IMR-90 (cell line): ENCODE results near the gene ALDH1A1. TPM values are rescaled to one million over a fixed set of nuclear protein-coding genes. Genes with fewer than 3 reads are reported as not detected.

Experiments used
- ATAC-seq: fragments of 200-7000 bp; cut with Tn5 transposase; 2 replicates; pipeline ENCODE4 v1.9.1; 2020; ENCODE audit warnings: low read depth, mild to moderate bottlenecking, moderate library complexity
- BruUV-seq: library from RNA; stranded (reverse); fragments of 400-500 nt; replicated peaks from 2 replicates; lab custom pipeline; 2021; lab: Mats Ljungman, UMichigan
- CTCF ChIA-PET: fragments of 300-600 bp; formaldehyde crosslinking; extraction: SDS; loops from one replicate; lab custom pipeline; 2021; ENCODE audit warnings: antibody characterized with exemption; lab: Yijun Ruan, JAX
- POLR2A ChIA-PET: fragments of 300-600 bp; sonication (Branson Sonifier 250); formaldehyde crosslinking; loops from one replicate; lab custom pipeline; 2022; ENCODE audit warnings: antibody characterized with exemption; ENCODE audit not compliant: unreplicated experiment; lab: Charles Lee
- DNase-seq: peaks from one replicate; pipeline ENCODE4 v3.0.0; 2013
- H2AFZ ChIP-seq: replicated peaks from 2 replicates; pipeline ENCODE3; 2013; ENCODE audit warnings: low read length, mild to moderate bottlenecking; ENCODE audit not compliant: poor library complexity
- H2AK5ac ChIP-seq: 2 replicates; pipeline ENCODE4 v1.6.1; 2013; ENCODE audit warnings: low read depth, low read length, inconsistent platforms
- H2AK9ac ChIP-seq: replicated peaks from 2 replicates; pipeline ENCODE3; 2013; ENCODE audit warnings: mild to moderate bottlenecking, low read depth, low read length, moderate library complexity; ENCODE audit not compliant: poor library complexity
- H2BK120ac ChIP-seq: 2 replicates; pipeline ENCODE4 v1.6.1; 2013; ENCODE audit warnings: low read depth, low read length, inconsistent platforms
- H2BK15ac ChIP-seq: 3 replicates; pipeline ENCODE4 v1.6.1; 2013; ENCODE audit warnings: low read depth, low read length, inconsistent platforms
- H2BK20ac ChIP-seq: 2 replicates; pipeline ENCODE4 v1.6.1; 2013; ENCODE audit warnings: low read depth, mild to moderate bottlenecking, inconsistent platforms, low read length, moderate library complexity
- H2BK5ac ChIP-seq: 2 replicates; pipeline ENCODE4 v1.6.1; 2013; ENCODE audit warnings: mild to moderate bottlenecking, low read depth, low read length, inconsistent platforms; ENCODE audit not compliant: poor library complexity, severe bottlenecking
- H3K14ac ChIP-seq: replicated peaks from 2 replicates; pipeline ENCODE4 v1.6.1; 2013; ENCODE audit warnings: low read depth, low read length, inconsistent platforms
- H3K18ac ChIP-seq: 2 replicates; pipeline ENCODE4 v1.6.1; 2013; ENCODE audit warnings: low read depth, low read length, control low read depth
- H3K23ac ChIP-seq: 2 replicates; pipeline ENCODE4 v1.6.1; 2013; ENCODE audit warnings: low read depth, low read length, inconsistent platforms
- H3K27ac ChIP-seq: 2 replicates; pipeline ENCODE4 v1.5.1; 2013; ENCODE audit warnings: mild to moderate bottlenecking, control low read depth, low read length; ENCODE audit not compliant: insufficient read depth
- H3K27me3 ChIP-seq: 2 replicates; pipeline ENCODE4 v1.6.1; 2013; ENCODE audit warnings: low read length; ENCODE audit not compliant: control insufficient read depth, insufficient read depth
- H3K36me3 ChIP-seq: 2 replicates; pipeline ENCODE4 v1.6.1; 2013; ENCODE audit warnings: low read length, mixed read lengths; ENCODE audit not compliant: control insufficient read depth, insufficient read depth
- H3K4ac ChIP-seq: 2 replicates; pipeline ENCODE4 v1.6.1; 2013; ENCODE audit warnings: low read depth, low read length, inconsistent platforms
- H3K4me1 ChIP-seq: 2 replicates; pipeline ENCODE4 v1.6.1; 2013; ENCODE audit warnings: low read length, mixed read lengths; ENCODE audit not compliant: control insufficient read depth, insufficient read depth
- H3K4me2 ChIP-seq: 2 replicates; pipeline ENCODE4 v1.6.1; 2013; ENCODE audit warnings: low read depth, mild to moderate bottlenecking, control low read depth, low read length, moderate library complexity
- H3K4me3 ChIP-seq: 2 replicates; pipeline ENCODE4 v1.5.1; 2013; ENCODE audit warnings: low read depth, mild to moderate bottlenecking, control low read depth, low read length, moderate library complexity; ENCODE audit not compliant: insufficient read depth
- H3K56ac ChIP-seq: 2 replicates; pipeline ENCODE4 v1.6.1; 2013; ENCODE audit warnings: low read length, inconsistent platforms; ENCODE audit not compliant: insufficient read depth; ENCODE audit errors: extremely low read depth
- H3K79me1 ChIP-seq, 2 experiments: 2 replicates each; pipeline ENCODE4 v1.6.1; 2013; ENCODE audit warnings: low read length in 2 of 2, inconsistent platforms in 1 of 2, low read depth in 1 of 2
- H3K9ac ChIP-seq: 2 replicates; pipeline ENCODE4 v1.6.1; 2013; ENCODE audit warnings: low read depth, low read length, control low read depth
- H3K9me1 ChIP-seq: 2 replicates; pipeline ENCODE4 v1.6.1; 2013; ENCODE audit warnings: low read length, inconsistent platforms; ENCODE audit not compliant: insufficient read depth
- H3K9me3 ChIP-seq: 2 replicates; pipeline ENCODE4 v1.6.1; 2013; ENCODE audit warnings: low read length; ENCODE audit not compliant: control insufficient read depth, insufficient read depth
- H4K20me1 ChIP-seq: 2 replicates; pipeline ENCODE4 v1.6.1; 2013; ENCODE audit warnings: low read length, inconsistent platforms; ENCODE audit not compliant: insufficient read depth
- H4K5ac ChIP-seq: 2 replicates; pipeline ENCODE4 v1.6.1; 2013; ENCODE audit warnings: mild to moderate bottlenecking, low read depth, low read length, control low read depth
- H4K8ac ChIP-seq, 2 experiments: 2 replicates each; pipeline ENCODE4 v1.6.1; 2013; ENCODE audit warnings: low read depth in 2 of 2, low read length in 2 of 2, control low read depth in 1 of 2, inconsistent platforms in 1 of 2
- H4K91ac ChIP-seq: 2 replicates; pipeline ENCODE4 v1.6.1; 2013; ENCODE audit warnings: low read depth, low read length, inconsistent platforms; ENCODE audit not compliant: insufficient read depth
- BHLHE40 ChIP-seq: fragments of 150-350 bp; IDR thresholded peaks from 2 replicates; pipeline ENCODE4 v1.6.1; 2016; ENCODE audit warnings: mild to moderate bottlenecking, low read depth, low read length
- CEBPB ChIP-seq: IDR thresholded peaks from 2 replicates; pipeline ENCODE4 v1.6.1; 2012; ENCODE audit warnings: low read depth, low read length, improper control_type of control experiment
- CHD1 ChIP-seq: IDR thresholded peaks from 2 replicates; pipeline ENCODE4 v1.6.1; 2012; ENCODE audit warnings: low read depth, low read length, improper control_type of control experiment
- CTCF ChIP-seq: conservative IDR thresholded peaks from 2 replicates; pipeline ENCODE4 v1.5.1; 2012; ENCODE audit warnings: mild to moderate bottlenecking, low read depth, low read length, improper control_type of control experiment
- ELK1 ChIP-seq: fragments of 150-350 bp; IDR thresholded peaks from 2 replicates; pipeline ENCODE4 v1.6.1; 2016; ENCODE audit warnings: low read depth, mild to moderate bottlenecking, low read length, moderate library complexity, borderline replicate concordance
- FOS ChIP-seq: fragments of 150-350 bp; IDR thresholded peaks from 2 replicates; pipeline ENCODE4 v1.6.1; 2016; ENCODE audit warnings: low read depth, low read length
- MAFK ChIP-seq: IDR thresholded peaks from 2 replicates; pipeline ENCODE4 v1.6.1; 2012; ENCODE audit warnings: low read depth, low read length, improper control_type of control experiment
- MAZ ChIP-seq: IDR thresholded peaks from 2 replicates; pipeline ENCODE4 v1.6.1; 2012; ENCODE audit warnings: low read depth, mild to moderate bottlenecking, low read length, improper control_type of control experiment, moderate library complexity, borderline replicate concordance
- MXI1 ChIP-seq: IDR thresholded peaks from 2 replicates; pipeline ENCODE4 v1.6.1; 2012; ENCODE audit warnings: low read depth, mild to moderate bottlenecking, low read length, moderate library complexity, borderline replicate concordance
- NFE2L2 ChIP-seq: fragments of 150-350 bp; IDR thresholded peaks from 2 replicates; pipeline ENCODE4 v1.6.1; 2016; ENCODE audit warnings: low read depth, mild to moderate bottlenecking, low read length
- POLR2A ChIP-seq: IDR thresholded peaks from 2 replicates; pipeline ENCODE4 v1.6.1; 2012; ENCODE audit warnings: mild to moderate bottlenecking, low read depth, low read length
- RAD21 ChIP-seq: IDR thresholded peaks from 2 replicates; pipeline ENCODE4 v1.6.1; 2012; ENCODE audit warnings: low read length, improper control_type of control experiment
- RCOR1 ChIP-seq: IDR thresholded peaks from 2 replicates; pipeline ENCODE4 v1.6.1; 2012; ENCODE audit warnings: mild to moderate bottlenecking, low read length, improper control_type of control experiment; ENCODE audit not compliant: insufficient replicate concordance
- RFX5 ChIP-seq: IDR thresholded peaks from 2 replicates; pipeline ENCODE4 v1.8.0; 2012; ENCODE audit warnings: low read depth, mild to moderate bottlenecking, low read length, moderate library complexity
- SMC3 ChIP-seq: fragments of 150-350 bp; IDR thresholded peaks from 2 replicates; pipeline ENCODE4 v1.6.1; 2016; ENCODE audit warnings: low read depth, mild to moderate bottlenecking, antibody characterized with exemption, low read length, moderate library complexity
- USF2 ChIP-seq: fragments of 150-350 bp; IDR thresholded peaks from 2 replicates; pipeline ENCODE4 v1.6.1; 2017; ENCODE audit warnings: mild to moderate bottlenecking, antibody characterized with exemption, low read length, low read depth
- WGBS, 2 experiments: methylation state at CpG; one replicate each; pipeline versions ENCODE4 v1.1.5 to v1.1.7; 2013; ENCODE audit warnings: missing lambda C conversion rate in 2 of 2; ENCODE audit not compliant: insufficient read length in 1 of 2; ENCODE audit errors: extremely low coverage in 2 of 2; 5-methylcytosine and 5-hydroxymethylcytosine counted together
- dilution Hi-C: fragments of 300-500 bp; cut with HindIII; formaldehyde crosslinking; loops from one replicate; pipeline ENCODE4 v1.14.3; 2018; ENCODE audit warnings: low sequenced_read_pairs; ENCODE audit not compliant: unreplicated experiment
- in situ Hi-C: fragments of 300-500 bp; cut with MboI; formaldehyde crosslinking; loops from 3 replicates; pipeline ENCODE4 v1.14.3; 2019; ENCODE audit warnings: low sequenced_read_pairs, inconsistent platforms, mixed read lengths
- intact Hi-C: fragments of 100-400 bp; cut with micrococcal nuclease; formaldehyde crosslinking; loops from 2 replicates; pipeline ENCODE4 v1.10.0; 2022
- polyA plus RNA-seq, 3 experiments: library from polyadenylated mRNA; depleted of rRNA; stranded (reverse); fragments of >200 nt; gene quantifications; 2 replicates each; pipeline ENCODE4 v1.2.3, GENCODE V29; 2012; ENCODE audit warnings: low replicate concordance in 1 of 3
- total RNA-seq: library from RNA; depleted of rRNA; stranded (reverse); fragments of >200 nt; gene quantifications from 2 replicates; pipeline ENCODE4 v1.2.3, GENCODE V29; 2012

ALDH1A1 gene
- total and polyA plus RNA-seq, 2 of the 4 experiments (the other 2 are of a cell fraction): not detected

- POLR2A ChIA-PET: no interaction called here
- H2BK5ac ChIP-seq: no peak overlapping the region
- H3K4me3 ChIP-seq: no peak overlapping the region
- no peak overlapping the region for H2BK120ac ChIP-seq
- in situ Hi-C loops (no loop called here), intact Hi-C loops (no loop called here), dilution Hi-C loops (no loop called here)
- H2BK20ac ChIP-seq: no peak overlapping the region
- H3K27ac ChIP-seq: no peak overlapping the region
- H2BK15ac ChIP-seq: no peak overlapping the region
- no peak overlapping the region for H3K23ac ChIP-seq
- H3K9ac ChIP-seq: no peak overlapping the region
- no peaks in the 10 kb centered on the region for H3K9me1 ChIP-seq
- no peak overlapping the region for H4K8ac ChIP-seq
- no peaks in the 10 kb centered on the region for H3K27me3 ChIP-seq
- CTCF ChIA-PET: interaction anchor here (0.9 kb wide), 1 partner anchor 22 kb away, joined by 3 read pairs; no protein-coding TSS in a partner anchor
- H4K5ac ChIP-seq: no peak overlapping the region
- no peak for TF ChIP-seq CTCF
- no peak for TF ChIP-seq SMC3
- TF ChIP-seq CEBPB: no peak
- no peak for TF ChIP-seq POLR2A
- TF ChIP-seq FOS: no peak
- no peak for TF ChIP-seq RCOR1
- no peak for TF ChIP-seq CHD1
- no peak for TF ChIP-seq RAD21
- TF ChIP-seq MAZ: no peak
- no peak for TF ChIP-seq USF2
- TF ChIP-seq BHLHE40: no peak
- no peak for TF ChIP-seq RFX5
- TF ChIP-seq ELK1: no peak
- TF ChIP-seq MAFK: no peak
- no peak for TF ChIP-seq MXI1
- TF ChIP-seq NFE2L2: no peak
- no peaks in the 10 kb centered on the region for H3K36me3 ChIP-seq
- no peaks in the 10 kb centered on the region for H3K79me1 ChIP-seq
- no peak overlapping the region for H4K91ac ChIP-seq
- no peak overlapping the region for H3K14ac ChIP-seq
- BruUV-seq: no TSS peak
- no peak overlapping the region for H3K4me2 ChIP-seq
- DNase-seq (no peak), ATAC-seq (no peak)
- no peak overlapping the region for H3K18ac ChIP-seq
- no peak overlapping the region for H3K4ac ChIP-seq
- no peak overlapping the region for H2AK5ac ChIP-seq
- no peak overlapping the region for H2AFZ ChIP-seq
- H3K9me3 ChIP-seq: no peaks in the 10 kb centered on the region
- H3K56ac ChIP-seq: no peak overlapping the region
- no CpG with 5 or more reads among the region's 2 CpGs for WGBS, 2 experiments
- H4K20me1 ChIP-seq: no peaks in the 10 kb centered on the region
- no peak overlapping the region for H2AK9ac ChIP-seq
- H3K4me1 ChIP-seq: no peaks in the 10 kb centered on the region
Observed at GRCh38 chr9:72955126-72955455, 2.2 kb upstream of the ALDH1A1 start.
